Germinal center (tissue), 1 donor: Measurements from ENCODE around the gene CCDC157.
"Not testable (repeated sequence)": the region's sequence is repeated elsewhere in the genome, so short reads cannot be mapped to it uniquely, and the experiment has no call there.

ENCODE experiments used
- DNase-seq: peaks from one replicate; pipeline ENCODE4 v3.0.0; 2012; ENCODE audit warnings: mixed read lengths, low spot score

Gene CCDC157

GRCh38 chr22:30392661-30393321, 36.0 kb downstream of the CCDC157 start:
- DNase-seq = peak; percentile 33

GRCh38 chr22:30393322-30393680, 36.5 kb downstream of the CCDC157 start:
- DNase-seq = no peak

GRCh38 chr22:30393885-30394284, 37.1 kb downstream of the CCDC157 start:
- DNase-seq = no peak

GRCh38 chr22:30396871-30397655, 40.3 kb downstream of the CCDC157 start, which contains the start of gene SEC14L2:
SEC14L2 (plus strand) TSS chr22:30397018; CDS start chr22:30397117, 99 bp downstream.
- peak; percentile 37 for DNase-seq

- no peak for DNase-seq
Observed at GRCh38 chr22:30397656-30398635, 41.1 kb downstream of the CCDC157 start.

- DNase-seq = no peak
Observed at GRCh38 chr22:30398685-30399680, 42.2 kb downstream of the CCDC157 start.

- DNase-seq = no peak
Observed at GRCh38 chr22:30399718-30400117, 42.9 kb downstream of the CCDC157 start.

GRCh38 chr22:30400159-30400558, 43.4 kb downstream of the CCDC157 start:
- no peak for DNase-seq

GRCh38 chr22:30401024-30401423, 44.2 kb downstream of the CCDC157 start:
- DNase-seq = not testable (repeated sequence)

- DNase-seq = no peak
Observed at GRCh38 chr22:30402028-30402765, 45.4 kb downstream of the CCDC157 start.

GRCh38 chr22:30402766-30403104, 45.9 kb downstream of the CCDC157 start:
- not testable (repeated sequence) for DNase-seq

- DNase-seq = no peak
Observed at GRCh38 chr22:30404307-30404706, 47.5 kb downstream of the CCDC157 start.

- DNase-seq = no peak
Observed at GRCh38 chr22:30405731-30406130, 48.9 kb downstream of the CCDC157 start.

- no peak for DNase-seq
Observed at GRCh38 chr22:30406400-30406799, 49.6 kb downstream of the CCDC157 start.

- DNase-seq = no peak
Observed at GRCh38 chr22:30408388-30409102, 51.7 kb downstream of the CCDC157 start.

GRCh38 chr22:30411780-30412179, 55.0 kb downstream of the CCDC157 start:
- no peak for DNase-seq

GRCh38 chr22:30413001-30413400, 56.2 kb downstream of the CCDC157 start:
- no peak for DNase-seq

GRCh38 chr22:30413745-30414524, 57.1 kb downstream of the CCDC157 start:
- no peak for DNase-seq

- no peak for DNase-seq
Observed at GRCh38 chr22:30414525-30415047, 57.8 kb downstream of the CCDC157 start.
